Measurements from ENCODE around the gene FLOT2. TPM values are rescaled to one million over a fixed set of nuclear protein-coding genes. Genes with fewer than 3 reads are reported as not detected.

The FLOT2 gene
- total and polyA plus RNA-seq, 10 of the 15 experiments (the other 5 are each of a cell fraction or from before 2014, with no cell fraction given), result 56.8 to 302 (median 149) TPM

GRCh38 chr17:28938552-28938951 lies 41.0 kb upstream of the FLOT2 start:
- Histone ChIP-seq H3K4me2 (ENCODE audit: control insufficient read depth, insufficient read depth) (no peak overlapping the region), H3K27me3 (replicated peaks in 1 of 2; ENCODE audit: control insufficient read depth in 2 of 2, insufficient read depth in 2 of 2, low read length in 1 of 2) (no peaks in the 10 kb centered on the region), H4K20me1 (ENCODE audit: control insufficient read depth, insufficient read depth) (peaks cover 2% of the 10 kb centered on the region), H3K27ac (ENCODE audit: control insufficient read depth, insufficient read depth) (no peak overlapping the region), H3K9me3 (replicated peaks; ENCODE audit: control insufficient read depth, insufficient read depth, low read length) (no peaks in the 10 kb centered on the region), H2AFZ (ENCODE audit: control insufficient read depth, low read depth, low read length) (no peak overlapping the region), H3K4me3 (no peak overlapping the region), H3K9ac (ENCODE audit: control insufficient read depth, insufficient read depth, low read length) (no peak overlapping the region), H3K4me1 (ENCODE audit: control insufficient read depth, insufficient read depth, low read length) (peaks cover 10% of the 10 kb centered on the region; the same call in 1 of the 2 replicates), H3K79me2 (ENCODE audit: control insufficient read depth, insufficient read depth, low read length) (peaks cover 77% of the 10 kb centered on the region), H3K36me3 (ENCODE audit: control insufficient read depth in 2 of 2, insufficient read depth in 2 of 2, low read length in 1 of 2) (peaks cover 0 to 21% of the 10 kb centered on the region in 2 experiments)
- no peak for DNase-seq (ENCODE audit: low read depth, low spot score)
- ChIA-PET POLR2A (no interaction called here), CTCF (interaction anchor here (1.8 to 4.5 kb wide), 4 partner anchors 10 to 175 kb away, joined by 6 to 15 read pairs (median 8); no protein-coding TSS in a partner anchor), SMC1A (ENCODE audit: uncharacterized antibody, unreplicated experiment) (interaction anchor here (0.8 to 5.1 kb wide), 3 partner anchors 11 to 186 kb away, joined by 3 to 34 read pairs (median 3); no protein-coding TSS in a partner anchor), RAD21 (ENCODE audit: unreplicated experiment) (interaction anchor here (1.5 to 1.9 kb wide), 2 partner anchors 11 to 175 kb away, joined by 3 to 6 read pairs; no protein-coding TSS in a partner anchor)
- intact Hi-C loops (cut with micrococcal nuclease; ENCODE audit: unreplicated experiment), result no loop called here
- BruUV-seq (replicated peaks), result no TSS peak
- TF ChIP-seq DPF2 (IDR thresholded peaks at IDR 0.05) (no peak), CBX3 (IDR thresholded peaks at IDR 0.05; ENCODE audit: borderline replicate concordance, low read depth) (no peak), EZH2 (IDR thresholded peaks at IDR 0.05; ENCODE audit: borderline replicate concordance, control insufficient read depth, low read depth, low read length) (no peak), RCOR1 (conservative IDR thresholded peaks at IDR 0.05; ENCODE audit: low read depth, low read length) (no peak), USF1 (IDR thresholded peaks at IDR 0.05; ENCODE audit: borderline replicate concordance, extremely low read length, insufficient read depth, low read depth, low read length) (no peak), MTA2 (IDR thresholded peaks at IDR 0.05; ENCODE audit: low read depth) (no peak), TCF12 (IDR thresholded peaks at IDR 0.05; ENCODE audit: low read depth, low read length) (no peak), FOXM1 (IDR thresholded peaks at IDR 0.05; ENCODE audit: low read depth, low read length) (no peak), SP1 (IDR thresholded peaks at IDR 0.05; ENCODE audit: low read depth, low read length) (no peak), RELA (IDR thresholded peaks at IDR 0.05; ENCODE audit: borderline replicate concordance, partially characterized antibody) (no peak), NFYA (IDR thresholded peaks at IDR 0.05; ENCODE audit: borderline replicate concordance, low read depth, low read length) (no peak)
- TF ChIP-seq, protein P1, sequence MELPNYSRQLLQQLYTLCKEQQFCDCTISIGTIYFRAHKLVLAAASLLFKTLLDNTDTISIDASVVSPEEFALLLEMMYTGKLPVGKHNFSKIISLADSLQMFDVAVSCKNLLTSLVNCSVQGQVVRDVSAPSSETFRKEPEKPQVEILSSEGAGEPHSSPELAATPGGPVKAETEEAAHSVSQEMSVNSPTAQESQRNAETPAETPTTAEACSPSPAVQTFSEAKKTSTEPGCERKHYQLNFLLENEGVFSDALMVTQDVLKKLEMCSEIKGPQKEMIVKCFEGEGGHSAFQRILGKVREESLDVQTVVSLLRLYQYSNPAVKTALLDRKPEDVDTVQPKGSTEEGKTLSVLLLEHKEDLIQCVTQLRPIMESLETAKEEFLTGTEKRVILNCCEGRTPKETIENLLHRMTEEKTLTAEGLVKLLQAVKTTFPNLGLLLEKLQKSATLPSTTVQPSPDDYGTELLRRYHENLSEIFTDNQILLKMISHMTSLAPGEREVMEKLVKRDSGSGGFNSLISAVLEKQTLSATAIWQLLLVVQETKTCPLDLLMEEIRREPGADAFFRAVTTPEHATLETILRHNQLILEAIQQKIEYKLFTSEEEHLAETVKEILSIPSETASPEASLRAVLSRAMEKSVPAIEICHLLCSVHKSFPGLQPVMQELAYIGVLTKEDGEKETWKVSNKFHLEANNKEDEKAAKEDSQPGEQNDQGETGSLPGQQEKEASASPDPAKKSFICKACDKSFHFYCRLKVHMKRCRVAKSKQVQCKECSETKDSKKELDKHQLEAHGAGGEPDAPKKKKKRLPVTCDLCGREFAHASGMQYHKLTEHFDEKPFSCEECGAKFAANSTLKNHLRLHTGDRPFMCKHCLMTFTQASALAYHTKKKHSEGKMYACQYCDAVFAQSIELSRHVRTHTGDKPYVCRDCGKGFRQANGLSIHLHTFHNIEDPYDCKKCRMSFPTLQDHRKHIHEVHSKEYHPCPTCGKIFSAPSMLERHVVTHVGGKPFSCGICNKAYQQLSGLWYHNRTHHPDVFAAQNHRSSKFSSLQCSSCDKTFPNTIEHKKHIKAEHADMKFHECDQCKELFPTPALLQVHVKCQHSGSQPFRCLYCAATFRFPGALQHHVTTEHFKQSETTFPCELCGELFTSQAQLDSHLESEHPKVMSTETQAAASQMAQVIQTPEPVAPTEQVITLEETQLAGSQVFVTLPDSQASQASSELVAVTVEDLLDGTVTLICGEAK (IDR thresholded peaks at IDR 0.05; ENCODE audit: borderline replicate concordance), result no peak
- in situ Hi-C loops (cut with MboI), result no loop called here
- ATAC-seq, result no peak
- FAIRE-seq, result no peak

All from GM12878 (cell line).